SH-SY5Y (cell line): ENCODE results near the gene COMMD1.

Experiments used
- GATA2 ChIP-seq: IDR thresholded peaks from 2 replicates; pipeline ENCODE4 v1.6.1; 2011; ENCODE audit warnings: mild to moderate bottlenecking, low read depth, low read length
- GATA3 ChIP-seq: IDR thresholded peaks from 2 replicates; pipeline ENCODE4 v1.6.1; 2011; ENCODE audit warnings: low read depth, mild to moderate bottlenecking, low read length, moderate library complexity

GRCh38 chr2:62007555-62007954 is 102.1 kb downstream of the COMMD1 start:
- TF ChIP-seq GATA2 (no peak), GATA3 (no peak)
